NCI-H1436 (cell line): ENCODE measurements around the gene DNAJC5.

Source experiments
- DNase-seq: peaks from one replicate; lab custom pipeline; 2025; lab: John Stamatoyannopoulos, UW

The DNAJC5 gene

DNA sequence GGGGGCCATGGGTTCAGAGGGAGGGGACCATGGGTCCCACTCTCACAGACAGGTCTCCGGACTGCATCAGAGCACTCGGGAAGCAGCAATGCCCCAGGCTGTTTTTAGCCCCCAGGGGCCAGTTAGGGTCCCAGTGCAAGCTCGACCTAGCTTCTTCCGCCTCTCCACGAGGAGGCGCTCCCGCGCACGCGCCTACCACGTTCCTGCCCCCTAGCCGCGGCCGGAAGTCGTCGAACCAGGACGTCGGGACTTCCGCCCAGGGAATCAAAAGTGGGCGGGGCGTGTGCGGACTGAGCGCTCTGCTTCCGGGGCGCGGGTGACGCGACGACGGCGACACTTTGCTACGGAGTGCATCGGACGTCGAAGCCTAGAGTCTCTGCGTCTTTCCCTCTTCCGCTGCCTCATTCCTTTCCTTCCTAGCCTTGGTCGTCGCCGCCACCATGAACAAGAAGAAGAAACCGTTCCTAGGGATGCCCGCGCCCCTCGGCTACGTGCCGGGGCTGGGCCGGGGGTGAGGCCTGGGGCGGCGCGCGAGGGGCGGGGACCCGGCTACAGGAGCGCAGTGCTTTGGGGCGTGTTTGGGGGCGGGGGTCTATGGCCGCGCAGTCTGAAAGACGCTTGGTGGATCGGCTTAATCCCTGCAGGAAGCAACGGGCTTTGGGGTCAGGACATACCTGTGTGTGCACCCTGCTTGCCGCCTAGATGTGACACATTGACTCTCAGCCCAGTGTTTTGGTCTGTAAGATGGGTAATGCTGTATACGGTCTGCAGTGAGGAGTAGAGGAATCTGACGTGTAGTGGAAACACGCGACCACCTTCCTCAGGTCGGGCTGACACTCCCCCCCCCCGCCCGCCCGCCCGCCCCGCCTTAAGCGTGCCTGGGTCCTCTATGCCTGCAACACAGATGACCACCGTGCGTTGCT lies 86.1 kb downstream of the DNAJC5 start, which contains the start of gene PRPF6:
TSS of gene PRPF6 (plus strand) at position 327 of the 923 bp plus-strand sequence. CDS start at position 441, 114 bp downstream.
- peak; percentile 97 for DNase-seq

DNA sequence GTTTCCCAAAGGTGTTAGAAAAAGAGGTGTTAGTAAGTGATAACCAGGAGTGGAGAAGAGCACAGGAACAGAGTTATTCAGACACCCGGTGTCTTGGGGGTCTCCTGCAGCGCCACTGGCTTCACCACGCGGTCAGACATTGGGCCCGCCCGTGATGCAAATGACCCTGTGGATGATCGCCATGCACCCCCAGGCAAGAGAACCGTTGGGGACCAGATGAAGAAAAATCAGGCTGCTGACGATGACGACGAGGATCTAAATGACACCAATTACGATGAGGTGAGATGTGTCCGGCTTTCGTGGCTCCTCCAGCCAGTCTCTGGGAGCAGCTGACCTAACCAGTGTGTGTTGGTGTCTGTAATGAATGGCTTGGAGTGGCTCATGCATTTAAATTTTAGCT lies 88.0 kb downstream of the DNAJC5 start:
- DNase-seq, result no peak
